Liver (tissue), 9 donors: ENCODE data around the gene PHLPP1. TPM values are rescaled to one million over a fixed set of nuclear protein-coding genes. Genes with fewer than 3 reads are reported as not detected.

ENCODE experiments used
- DNase-seq: peaks from one replicate; pipeline ENCODE4 v3.0.0-alpha.2; 2017; ENCODE audit warnings: low spot score
- H3K27ac ChIP-seq, 2 donors: one replicate each; pipeline ENCODE4 v1.7.0; 2013; ENCODE audit warnings: inconsistent platforms in 2 of 2, low read length in 2 of 2, control low read depth in 1 of 2, low read depth in 1 of 2, mild to moderate bottlenecking in 1 of 2
- H3K27me3 ChIP-seq, 4 donors: one replicate each; pipeline versions ENCODE4 v1.6.1 to v1.7.0; 2013; ENCODE audit warnings: low read length in 3 of 4, inconsistent platforms in 1 of 4, mild to moderate bottlenecking in 1 of 4, moderate library complexity in 1 of 4; ENCODE audit not compliant: control insufficient read depth in 4 of 4, insufficient read depth in 4 of 4
- H3K36me3 ChIP-seq, 4 donors: one replicate each; pipeline versions ENCODE4 v1.6.1 to v1.7.0; 2013; ENCODE audit warnings: low read length in 3 of 4, mild to moderate bottlenecking in 3 of 4, low read depth in 1 of 4, moderate library complexity in 1 of 4; ENCODE audit not compliant: control insufficient read depth in 4 of 4, insufficient read depth in 3 of 4
- H3K4me1 ChIP-seq, 4 donors: one replicate each; pipeline versions ENCODE4 v1.6.1 to v1.7.0; 2013; ENCODE audit warnings: low read length in 3 of 4, mild to moderate bottlenecking in 3 of 4, moderate library complexity in 1 of 4; ENCODE audit not compliant: control insufficient read depth in 4 of 4, insufficient read depth in 4 of 4
- H3K4me3 ChIP-seq, 3 donors: one replicate each; pipeline versions ENCODE4 v1.6.1 to v1.7.0; 2013; ENCODE audit warnings: low read length in 3 of 3, control low read depth in 1 of 3, low read depth in 1 of 3, mild to moderate bottlenecking in 1 of 3
- H3K9ac ChIP-seq, 2 donors: one replicate each; pipeline ENCODE4 v1.7.0; 2013; ENCODE audit warnings: low read length in 2 of 2, mild to moderate bottlenecking in 2 of 2, moderate library complexity in 2 of 2, control low read depth in 1 of 2, low read depth in 1 of 2
- H3K9me3 ChIP-seq, 4 donors: one replicate each; pipeline versions ENCODE4 v1.6.1 to v1.7.0; 2013; ENCODE audit warnings: low read length in 3 of 4; ENCODE audit not compliant: control insufficient read depth in 4 of 4
- CTCF ChIP-seq: fragments of 150-350 bp; IDR thresholded peaks from 2 replicates; pipeline ENCODE4 v1.5.1; 2017; ENCODE audit warnings: improper control_type of control experiment, low read depth, low read length; ENCODE audit not compliant: missing input control
- EGR1 ChIP-seq, 2 donors: IDR thresholded peaks; 2 replicates each; pipeline ENCODE4 v1.6.1; 2016 to 2018; ENCODE audit warnings: antibody characterized with exemption in 2 of 2, low read depth in 2 of 2
- FOXA1 ChIP-seq: IDR thresholded peaks from 2 replicates; pipeline ENCODE4 v1.6.1; 2016; ENCODE audit warnings: antibody characterized with exemption
- FOXA2 ChIP-seq: IDR thresholded peaks from 2 replicates; pipeline ENCODE4 v1.6.1; 2016; ENCODE audit warnings: antibody characterized with exemption
- GABPA ChIP-seq, 2 donors: IDR thresholded peaks in 1 of 2; conservative IDR thresholded peaks in 1 of 2; 2 replicates each; pipeline ENCODE4 v1.6.1; 2016; ENCODE audit warnings: antibody characterized with exemption in 2 of 2, mild to moderate bottlenecking in 1 of 2, moderate library complexity in 1 of 2
- HNF4A ChIP-seq, 2 donors: conservative IDR thresholded peaks; 2 replicates each; pipeline ENCODE4 v1.6.1; 2016; ENCODE audit warnings: antibody characterized with exemption in 2 of 2, mild to moderate bottlenecking in 2 of 2
- HNF4G ChIP-seq: IDR thresholded peaks from 2 replicates; pipeline ENCODE4 v1.6.1; 2016; ENCODE audit warnings: antibody characterized with exemption
- JUND ChIP-seq, 2 donors: IDR thresholded peaks; 2 replicates each; pipeline ENCODE4 v1.6.1; 2016; ENCODE audit warnings: antibody characterized with exemption in 2 of 2
- MAX ChIP-seq: IDR thresholded peaks from 2 replicates; pipeline ENCODE4 v1.6.1; 2016; ENCODE audit warnings: antibody characterized with exemption
- NR2F2 ChIP-seq: IDR thresholded peaks from 2 replicates; pipeline ENCODE4 v1.6.1; 2016; ENCODE audit warnings: antibody characterized with exemption
- RAD21 ChIP-seq, 2 donors: IDR thresholded peaks; 2 replicates each; pipeline ENCODE4 v1.6.1; 2016; ENCODE audit warnings: antibody characterized with exemption in 2 of 2, mild to moderate bottlenecking in 2 of 2
- REST ChIP-seq: IDR thresholded peaks from 2 replicates; pipeline ENCODE4 v1.6.1; 2016; ENCODE audit warnings: antibody characterized with exemption, mild to moderate bottlenecking
- RXRA ChIP-seq, 2 donors: IDR thresholded peaks; 2 replicates each; pipeline ENCODE4 v1.6.1; 2017 to 2018; ENCODE audit warnings: antibody characterized with exemption in 2 of 2, mild to moderate bottlenecking in 1 of 2
- SP1 ChIP-seq: IDR thresholded peaks from 2 replicates; pipeline ENCODE4 v1.6.1; 2018; ENCODE audit warnings: antibody characterized with exemption, mild to moderate bottlenecking
- YY1 ChIP-seq: IDR thresholded peaks from 2 replicates; pipeline ENCODE4 v1.6.1; 2016; ENCODE audit warnings: antibody characterized with exemption, mild to moderate bottlenecking
- ZBTB33 ChIP-seq: IDR thresholded peaks from 2 replicates; pipeline ENCODE4 v1.6.1; 2016; ENCODE audit warnings: antibody characterized with exemption
- WGBS: extraction: QIAGEN DNeasy Blood & Tissue Kit; methylation state at CpG from one replicate; pipeline ENCODE4 v1.1.7; 2013; 5-methylcytosine and 5-hydroxymethylcytosine counted together
- polyA plus RNA-seq, 2 donors: library from polyadenylated mRNA; stranded (reverse) in 1 of 2; unstranded in 1 of 2; fragments of 200-250 nt in 1 of 2; fragments of >200 nt in 1 of 2; fragmentation: Nextera tagmentation in 1 of 2; extraction: Ambion mirVana in 1 of 2; gene quantifications; one replicate each; pipeline versions ENCODE4 v1.2.1 to v1.2.3, GENCODE V29; 2013 to 2015
- total RNA-seq, 2 donors: library from RNA; depleted of rRNA; stranded (reverse); fragments of >200 nt; gene quantifications; one replicate each; pipeline ENCODE4 v1.2.3, GENCODE V29; 2014
- donor health status: healthy.
- donor health status: healthy.
- donor health status: healthy.
- donor health status: healthy.
- donor health status: healthy.

Gene PHLPP1
- total and polyA plus RNA-seq, 4 donors, result 4.2 to 14.5 (median 8.6) TPM

- Histone ChIP-seq H3K36me3 (no peaks in the 10 kb centered on the region), H3K9ac (no peak overlapping the region), H3K27ac (no peak overlapping the region), H3K27me3 (no peaks in the 10 kb centered on the region), H3K9me3 (no peaks in the 10 kb centered on the region), H3K4me3 (no peak overlapping the region), H3K4me1 (peaks cover 0 to 5% (median under 1%) of the 10 kb centered on the region in 4 donors)
- no peak for DNase-seq
- TF ChIP-seq CTCF (no peak), HNF4G (no peak), GABPA (IDR thresholded peaks at IDR 0.05 in 1 of 2, conservative IDR thresholded peaks at IDR 0.05 in 1 of 2) (no peak), SP1 (no peak), EGR1 (IDR thresholded peaks at IDR 0.05; ENCODE audit: low read depth in 2 of 2) (no peak), HNF4A (conservative IDR thresholded peaks at IDR 0.05) (no peak), REST (no peak), JUND (IDR thresholded peaks at IDR 0.05) (no peak), NR2F2 (no peak), YY1 (no peak)
These were observed 4.9 kb upstream of the PHLPP1 start for GRCh38 chr18:62710417-62710816.

- H3K9me3 ChIP-seq, result no peaks in the 10 kb centered on the region
- H3K9ac ChIP-seq, result no peak overlapping the region
- no peak overlapping the region for H3K4me3 ChIP-seq
- peaks cover 0 to 5% (median under 1%) of the 10 kb centered on the region in 4 donors for H3K4me1 ChIP-seq
- TF ChIP-seq GABPA (IDR thresholded peaks at IDR 0.05 in 1 of 2, conservative IDR thresholded peaks at IDR 0.05 in 1 of 2), result no peak
- no peak for TF ChIP-seq FOXA1
- TF ChIP-seq MAX, result no peak
- no peak for TF ChIP-seq YY1
- TF ChIP-seq EGR1 (IDR thresholded peaks at IDR 0.05; ENCODE audit: low read depth in 2 of 2), result no peak
- no peak for TF ChIP-seq RAD21 (IDR thresholded peaks at IDR 0.05)
- TF ChIP-seq RXRA (IDR thresholded peaks at IDR 0.05), result no peak
- TF ChIP-seq FOXA2, result no peak
- no peak for TF ChIP-seq HNF4A (conservative IDR thresholded peaks at IDR 0.05)
- TF ChIP-seq JUND (IDR thresholded peaks at IDR 0.05), result no peak
- no peak for TF ChIP-seq NR2F2
- TF ChIP-seq CTCF, result no peak
- no peak for TF ChIP-seq ZBTB33
- TF ChIP-seq SP1, result no peak
- no peak for TF ChIP-seq HNF4G
- no peaks in the 10 kb centered on the region for H3K36me3 ChIP-seq
- no peak overlapping the region for H3K27ac ChIP-seq
- DNase-seq, result no peak
- no peaks in the 10 kb centered on the region for H3K27me3 ChIP-seq
- WGBS, result 97% methylated on average over 13 of the region's 13 CpGs
These were observed 3.6 kb upstream of the PHLPP1 start for GRCh38 chr18:62711781-62712180.
